Measurements from ENCODE around the gene CHEK2.
"Not testable (repeated sequence)": the region's sequence is repeated elsewhere in the genome, so short reads cannot be mapped to it uniquely, and the experiment has no call there.

Gene CHEK2

GRCh38 chr22:28741785-28742561, at the start of gene CHEK2, which contains the start of gene HSCB:
Gene CHEK2, minus strand, starts transcription at chr22:28741820. Its CDS starts 7,099 bp downstream, at chr22:28734721.
Gene HSCB, plus strand, starts transcription at chr22:28742039. Its CDS starts 57 bp downstream, at chr22:28742096.
- DNase-seq, result peak; percentile 98

GRCh38 chr22:28791124-28791523, 49.5 kb upstream of the CHEK2 start:
- DNase-seq, result no peak

GRCh38 chr22:28788601-28789000, 47.0 kb upstream of the CHEK2 start:
- DNase-seq, result no peak

DNA sequence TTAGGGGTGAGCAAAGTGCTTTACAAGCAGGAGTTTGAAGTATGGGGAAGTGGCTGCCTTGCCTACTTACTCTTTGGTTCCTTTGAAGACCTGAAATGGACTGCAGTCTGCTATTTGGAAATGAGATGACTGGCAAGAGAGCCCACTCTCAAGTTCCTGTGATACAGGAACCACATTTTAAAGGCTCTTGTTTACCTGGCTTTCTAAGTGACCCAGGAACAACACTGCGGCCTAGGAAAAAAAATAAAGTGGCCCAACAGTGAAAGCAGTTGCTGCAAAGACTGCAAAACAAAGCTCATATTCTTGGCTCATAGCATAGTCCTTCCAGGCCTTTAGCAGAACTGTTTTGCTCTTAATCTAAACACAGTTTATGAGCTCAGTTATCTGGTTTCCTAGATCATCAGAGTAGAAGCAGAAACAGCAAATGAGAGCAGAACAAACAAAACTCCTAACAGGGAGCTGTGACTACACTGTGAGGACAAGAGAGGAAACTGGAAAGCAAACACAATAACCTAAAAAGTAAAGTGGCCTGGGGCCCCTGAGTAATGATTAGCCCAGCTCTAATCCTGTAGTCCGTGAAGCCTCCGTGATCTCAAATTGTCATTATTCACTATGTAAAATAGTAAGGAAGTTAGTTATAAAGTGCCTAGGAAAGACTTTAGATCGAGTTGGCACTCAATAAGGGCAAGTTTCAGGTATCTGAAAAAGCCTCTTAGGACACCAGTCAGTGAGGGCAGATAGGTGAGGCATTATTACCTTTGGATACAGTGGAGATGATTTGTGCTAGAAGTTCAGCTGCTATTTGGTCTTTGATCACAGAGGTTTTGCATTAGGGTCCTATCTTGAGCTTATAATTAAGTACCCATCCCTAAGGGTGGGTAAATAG, 42.4 kb upstream of the CHEK2 start:
- DNase-seq, result no peak

DNA sequence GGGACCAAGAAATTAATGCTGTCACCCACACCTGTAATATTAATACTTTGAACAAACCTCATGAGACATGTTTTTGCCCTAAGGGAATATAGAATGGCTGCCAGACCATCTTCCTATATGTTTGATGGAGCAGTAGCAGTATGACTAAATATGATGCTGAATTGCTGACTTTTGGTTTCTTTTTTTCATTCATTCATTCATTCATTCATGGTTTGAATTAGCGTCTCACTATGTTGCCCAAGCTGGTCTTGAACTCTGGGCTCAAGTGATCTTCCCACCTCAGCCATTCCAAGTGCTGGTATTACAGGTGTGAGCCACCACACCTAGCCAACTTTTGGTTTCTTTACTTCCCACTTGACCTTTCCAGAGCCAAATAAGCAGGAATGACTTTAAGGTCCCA, 38.7 kb upstream of the CHEK2 start:
- no peak for DNase-seq

- no peak for DNase-seq
These were observed 38.2 kb upstream of the CHEK2 start for GRCh38 chr22:28779833-28780232.

- DNase-seq, result no peak
These were observed 32.8 kb upstream of the CHEK2 start for GRCh38 chr22:28774378-28774777.

DNA sequence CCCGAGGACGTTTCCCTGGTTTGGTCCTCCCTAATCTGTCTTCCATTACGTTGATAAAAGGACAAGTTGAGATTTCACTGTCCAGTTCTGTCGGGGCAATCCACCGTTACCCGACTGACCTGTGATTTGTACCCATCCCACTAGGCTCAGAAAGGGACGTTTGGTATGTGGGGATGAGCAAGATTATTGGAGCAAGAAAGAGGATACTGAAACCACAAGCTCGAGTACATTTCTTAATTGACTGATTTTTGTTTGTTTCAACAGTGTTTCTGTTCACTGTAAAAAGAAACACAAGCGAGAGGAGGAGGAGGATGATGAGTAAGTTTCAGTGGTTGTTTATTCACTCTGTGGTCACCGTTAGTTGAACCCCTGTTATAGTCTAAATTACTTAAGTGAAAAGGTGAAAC, 31.8 kb upstream of the CHEK2 start:
- no peak for DNase-seq

- DNase-seq, result peak; percentile 95
These were observed 31.2 kb upstream of the CHEK2 start, which contains the start of gene CCDC117 for GRCh38 chr22:28772633-28773460. Gene CCDC117, plus strand, starts transcription at chr22:28772695. Its CDS starts 155 bp downstream, at chr22:28772850.

GRCh38 chr22:28771195-28771791, 29.7 kb upstream of the CHEK2 start:
- DNase-seq, result no peak

GRCh38 chr22:28769394-28770085, 27.9 kb upstream of the CHEK2 start:
- DNase-seq, result no peak

GRCh38 chr22:28768701-28769393, 27.2 kb upstream of the CHEK2 start:
- no peak for DNase-seq

GRCh38 chr22:28766628-28767027, 25.0 kb upstream of the CHEK2 start:
- no peak for DNase-seq

GRCh38 chr22:28762000-28762399, 20.4 kb upstream of the CHEK2 start:
- not testable (repeated sequence) for DNase-seq

- no peak for DNase-seq
These were observed 19.8 kb upstream of the CHEK2 start for GRCh38 chr22:28761449-28761755.

- no peak for DNase-seq
These were observed 18.4 kb upstream of the CHEK2 start for GRCh38 chr22:28759861-28760560.

- DNase-seq, result not testable (repeated sequence)
These were observed 12.9 kb upstream of the CHEK2 start for GRCh38 chr22:28754512-28754911.

DNA sequence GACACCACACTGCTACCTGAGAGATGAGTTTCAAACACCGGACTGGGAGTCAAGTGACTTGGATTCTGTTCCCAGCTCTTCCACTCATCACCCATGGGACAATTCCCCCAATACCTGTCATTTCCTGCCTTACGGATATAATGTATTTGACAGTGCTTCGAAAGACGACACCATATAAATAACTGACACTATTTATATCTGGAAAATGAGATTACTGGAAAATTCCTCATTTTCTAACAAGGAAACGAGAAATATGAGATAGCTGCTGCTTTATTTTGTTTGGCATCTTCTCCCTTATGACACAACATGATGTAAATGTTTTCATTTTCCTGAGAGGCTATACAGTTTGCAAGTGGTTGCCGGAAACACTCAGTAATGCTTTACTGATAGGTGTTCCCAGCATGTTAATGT, 8.9 kb upstream of the CHEK2 start:
- DNase-seq, result no peak

DNA sequence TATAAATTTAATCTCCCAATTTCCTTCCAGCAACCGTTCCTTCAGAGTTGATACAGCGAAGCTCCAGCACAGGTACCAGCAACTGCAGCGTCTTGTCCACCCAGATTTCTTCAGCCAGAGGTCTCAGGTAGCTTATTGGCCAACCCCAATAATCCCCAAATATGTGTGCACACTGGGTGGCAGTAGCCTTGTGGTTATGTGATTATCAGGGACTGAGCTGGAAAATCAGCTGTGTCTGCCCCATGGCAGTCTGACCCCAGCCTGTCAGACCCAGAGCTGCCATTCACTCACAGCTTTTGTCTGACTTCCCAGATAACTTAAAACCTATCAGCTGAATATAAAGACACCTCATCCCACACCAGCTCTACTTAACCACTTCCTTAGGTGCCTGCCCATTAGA, 2.2 kb upstream of the CHEK2 start:
- no peak for DNase-seq

DNA sequence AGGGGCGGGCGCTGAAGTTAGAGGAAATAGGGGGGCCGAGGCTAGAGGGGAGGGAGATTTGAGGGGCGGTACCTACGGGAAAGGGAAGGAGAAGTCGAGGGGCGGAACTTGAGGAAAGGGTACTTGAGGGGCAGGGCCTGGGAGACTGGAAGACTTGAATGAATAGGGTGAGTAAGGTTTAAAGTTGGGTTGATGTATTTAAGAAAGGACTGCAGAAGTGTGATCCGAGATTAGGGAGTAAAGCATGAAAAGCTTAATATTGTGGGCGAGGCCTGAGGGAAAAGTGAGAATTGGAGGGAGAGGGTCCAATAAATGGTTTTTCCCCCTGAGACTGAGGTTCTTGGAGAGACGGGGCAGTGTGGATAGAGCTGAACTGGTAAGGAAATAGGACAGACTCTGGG, 942 bp upstream of the CHEK2 start:
- no peak for DNase-seq
